HFFc6 (cell line): ENCODE measurements around the gene RPS6KA4. TPM values are rescaled to one million over a fixed set of nuclear protein-coding genes. Genes with fewer than 3 reads are reported as not detected.

Experiments used
- DNase-seq: peaks from one replicate; pipeline ENCODE4 v3.0.0-alpha.2; 2018
- H3K27ac Mint-ChIP-seq: 2 replicates; pipeline ENCODE4 v1.8.0; 2020; ENCODE audit warnings: mild to moderate bottlenecking, mixed read lengths
- H3K27me3 Mint-ChIP-seq: 2 replicates; pipeline ENCODE4 v1.8.0; 2021; ENCODE audit warnings: mild to moderate bottlenecking, moderate library complexity, mixed read lengths; ENCODE audit not compliant: insufficient read depth
- H3K36me3 Mint-ChIP-seq: 2 replicates; pipeline ENCODE4 v1.8.0; 2021; ENCODE audit warnings: low read depth, mixed read lengths
- H3K4me1 Mint-ChIP-seq: 2 replicates; pipeline ENCODE4 v1.8.0; 2020; ENCODE audit warnings: low read depth, mixed read lengths
- H3K4me3 Mint-ChIP-seq: 2 replicates; pipeline ENCODE4 v1.8.0; 2020; ENCODE audit warnings: mild to moderate bottlenecking, moderate library complexity, mixed read lengths
- H3K9me3 Mint-ChIP-seq: 2 replicates; pipeline ENCODE4 v1.8.0; 2020; ENCODE audit warnings: mild to moderate bottlenecking, mixed read lengths
- CTCF ChIP-seq: fragments of 200-600 bp; sonication (generic); IDR thresholded peaks from 2 replicates; pipeline ENCODE4 v1.5.0; 2021; ENCODE audit warnings: antibody characterized with exemption, mild to moderate bottlenecking
- total RNA-seq, 6 experiments: library from RNA; stranded (reverse); fragmentation: NEBNext Ultra II Directional; extraction: Animal tissue kit (Norgen Biotek cat#: 25700); gene quantifications; 2 replicates in 1 of 6; 3 replicates in 5 of 6; pipeline ENCODE4 v1.2.3, GENCODE V29; 2021

The RPS6KA4 gene
- total RNA-seq, 6 experiments from 2014 or later: 42.9 to 63.4 (median 56.6) TPM

GRCh38 chr11:64334764-64335735 lies 23.9 kb upstream of the RPS6KA4 start:
- H3K27ac Mint-ChIP-seq: peak overlapping the region; percentile 78
- DNase-seq: peak; percentile 94
- no peaks in the 10 kb centered on the region for H3K9me3 Mint-ChIP-seq
- peak overlapping the region; percentile 41 for H3K4me3 Mint-ChIP-seq
- peaks cover 4% of the 10 kb centered on the region; the same call in 1 of the 2 replicates for H3K27me3 Mint-ChIP-seq
- H3K4me1 Mint-ChIP-seq: peaks cover 22% of the 10 kb centered on the region
- no peaks in the 10 kb centered on the region for H3K36me3 Mint-ChIP-seq
- no peak for TF ChIP-seq CTCF

- Mint-ChIP-seq H3K27me3 (peaks cover 5% of the 10 kb centered on the region; the same call in 1 of the 2 replicates), H3K36me3 (no peaks in the 10 kb centered on the region), H3K4me1 (peaks cover 12% of the 10 kb centered on the region), H3K4me3 (no peak overlapping the region), H3K9me3 (no peaks in the 10 kb centered on the region), H3K27ac (no peak overlapping the region)
- DNase-seq: no peak
- TF ChIP-seq CTCF: no peak
Measured at GRCh38 chr11:64337538-64338249, 21.3 kb upstream of the RPS6KA4 start.

GRCh38 chr11:64338716-64339115 lies 20.2 kb upstream of the RPS6KA4 start:
- TF ChIP-seq CTCF: no peak
- Mint-ChIP-seq H3K27me3 (peaks cover 5% of the 10 kb centered on the region; the same call in 1 of the 2 replicates), H3K27ac (no peak overlapping the region), H3K4me1 (peaks cover 12% of the 10 kb centered on the region), H3K9me3 (no peaks in the 10 kb centered on the region), H3K4me3 (no peak overlapping the region), H3K36me3 (no peaks in the 10 kb centered on the region)
- no peak for DNase-seq

- no peak for TF ChIP-seq CTCF
- Mint-ChIP-seq H3K4me3 (no peak overlapping the region), H3K36me3 (no peaks in the 10 kb centered on the region), H3K27ac (no peak overlapping the region), H3K4me1 (peaks cover 12% of the 10 kb centered on the region), H3K27me3 (peaks cover 5% of the 10 kb centered on the region; the same call in 1 of the 2 replicates), H3K9me3 (no peaks in the 10 kb centered on the region)
- DNase-seq: no peak
Measured at GRCh38 chr11:64339286-64339685, 19.7 kb upstream of the RPS6KA4 start.

- H3K27me3 Mint-ChIP-seq: peaks cover 5% of the 10 kb centered on the region; the same call in 1 of the 2 replicates
Measured at GRCh38 chr11:64339754-64340408, 19.1 kb upstream of the RPS6KA4 start, which contains the start of gene CCDC88B. TSS of gene CCDC88B (plus strand) at chr11:64340204. CDS start at chr11:64340267, 63 bp downstream.

More at GRCh38 chr11:64339754-64340408, 19.1 kb upstream of the RPS6KA4 start, which contains the start of gene CCDC88B:
- Mint-ChIP-seq H3K9me3 (no peaks in the 10 kb centered on the region), H3K4me1 (peaks cover 8% of the 10 kb centered on the region), H3K36me3 (no peaks in the 10 kb centered on the region), H3K4me3 (no peak within 1 kb of the TSS), H3K27ac (no peak within 1 kb of the TSS)
- no peak for TF ChIP-seq CTCF
- no peak for DNase-seq
